Activated CD4-positive, CD25-positive, alpha-beta regulatory T cell treated with anti-CD3 and anti-CD28 coated beads, Interleukin-2, amount 50 U/mL, for 16 hours (primary cell): ENCODE measurements around the gene RFLNA.

ENCODE experiments used
- DNase-seq: peaks from one replicate; pipeline ENCODE4 v3.0.0-alpha.2; 2020; ENCODE audit warnings: low read depth, low spot score

The RFLNA gene, protein sequence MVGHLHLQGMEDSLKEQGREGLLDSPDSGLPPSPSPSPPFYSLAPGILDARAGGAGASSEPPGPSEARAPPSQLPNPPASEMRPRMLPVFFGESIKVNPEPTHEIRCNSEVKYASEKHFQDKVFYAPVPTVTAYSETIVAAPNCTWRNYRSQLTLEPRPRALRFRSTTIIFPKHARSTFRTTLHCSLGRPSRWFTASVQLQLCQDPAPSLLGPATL

DNA sequence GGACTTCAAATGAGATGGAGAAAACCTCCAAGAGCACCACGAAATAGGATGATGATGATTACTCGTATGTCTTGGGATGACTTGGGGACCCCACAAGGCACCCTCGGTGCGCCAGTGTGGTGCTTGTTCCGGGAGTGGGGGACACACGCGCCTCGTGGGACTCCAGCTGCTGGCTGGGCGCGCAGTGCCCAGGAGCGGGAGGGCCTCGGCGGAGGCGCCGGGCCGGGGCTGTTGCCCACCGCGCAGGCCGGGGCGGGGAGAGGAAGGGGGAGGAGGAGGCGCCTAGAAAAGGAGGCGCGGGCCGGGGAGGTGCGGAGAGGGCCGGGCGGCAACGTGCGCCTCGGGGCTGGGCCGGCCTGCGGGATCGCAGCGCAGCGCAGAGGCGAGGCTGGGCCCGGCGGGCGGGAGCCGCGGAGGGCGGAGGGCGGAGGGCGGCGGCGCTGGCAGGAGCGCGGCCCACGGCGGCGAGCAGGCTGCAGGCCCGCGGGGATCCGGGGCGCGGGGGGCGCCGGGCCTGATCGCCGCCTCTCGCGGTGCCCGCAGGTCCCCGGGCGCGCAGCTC is at the start of gene RFLNA:
RFLNA (plus strand) TSS at position 314 of the 562 bp plus-strand sequence. CDS start 337 bp downstream, outside the sequence.
- DNase-seq: no peak

DNA sequence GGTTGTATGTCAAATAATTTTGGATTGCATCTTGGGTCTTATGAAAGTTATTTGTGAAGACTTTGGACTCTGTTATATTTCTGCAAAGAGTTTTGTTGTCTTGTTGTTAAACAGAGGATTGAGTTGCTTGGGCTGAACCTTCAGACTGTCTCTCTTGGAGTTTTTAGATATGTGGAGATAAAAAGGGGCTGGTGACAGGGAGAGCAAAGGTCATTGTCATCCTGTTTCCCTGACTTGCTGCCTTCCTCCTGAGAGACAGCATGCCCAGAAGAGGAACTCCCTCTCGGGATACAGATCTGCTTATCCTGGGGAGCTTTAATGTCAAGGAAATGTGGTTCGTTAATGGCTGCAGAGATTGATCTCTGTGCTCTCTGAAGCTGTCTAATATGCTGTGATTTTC is 47.6 kb upstream of the RFLNA start:
- no peak for DNase-seq

DNA sequence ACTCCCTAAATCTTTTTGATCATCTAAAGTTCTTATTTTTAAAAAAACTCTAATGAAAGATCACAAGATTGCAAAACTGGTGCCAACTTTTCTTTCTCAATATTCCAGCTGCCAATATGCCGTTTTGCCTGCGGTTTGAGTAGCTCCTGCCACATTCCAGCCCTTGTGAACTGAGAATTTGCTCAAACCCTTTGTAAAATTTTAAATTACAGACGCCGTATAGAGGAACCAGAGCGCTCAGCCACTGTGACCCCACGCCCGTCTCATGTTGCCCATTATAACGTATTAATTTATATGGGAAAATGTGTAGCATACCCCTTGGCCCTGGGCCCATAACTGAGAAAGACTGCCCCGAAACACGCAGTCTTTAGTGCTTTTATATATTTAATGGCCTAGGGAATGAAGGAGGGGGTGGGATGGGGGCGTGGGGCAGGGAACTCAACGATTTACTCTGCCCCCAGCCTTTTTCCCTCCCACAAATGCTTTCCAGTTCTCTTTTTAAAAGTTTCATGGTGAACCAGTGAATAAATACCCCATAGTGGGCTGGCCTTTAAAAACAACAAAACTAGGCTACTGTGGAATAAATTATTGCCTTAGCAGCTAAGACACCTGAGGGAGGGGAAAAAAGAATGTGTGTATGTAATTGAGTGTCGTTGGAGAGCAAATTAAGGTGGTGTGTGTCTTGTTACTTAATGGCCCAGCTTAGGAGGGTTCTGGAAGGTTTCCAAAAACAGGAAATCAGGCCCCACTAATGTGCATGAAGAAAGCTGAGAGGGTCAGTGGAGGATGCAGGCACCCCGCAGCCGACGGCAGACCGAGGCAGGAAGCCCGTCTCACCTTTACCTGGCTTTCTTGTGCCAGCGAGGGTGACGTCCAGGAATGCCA is 45.7 kb upstream of the RFLNA start:
- DNase-seq: no peak

DNA sequence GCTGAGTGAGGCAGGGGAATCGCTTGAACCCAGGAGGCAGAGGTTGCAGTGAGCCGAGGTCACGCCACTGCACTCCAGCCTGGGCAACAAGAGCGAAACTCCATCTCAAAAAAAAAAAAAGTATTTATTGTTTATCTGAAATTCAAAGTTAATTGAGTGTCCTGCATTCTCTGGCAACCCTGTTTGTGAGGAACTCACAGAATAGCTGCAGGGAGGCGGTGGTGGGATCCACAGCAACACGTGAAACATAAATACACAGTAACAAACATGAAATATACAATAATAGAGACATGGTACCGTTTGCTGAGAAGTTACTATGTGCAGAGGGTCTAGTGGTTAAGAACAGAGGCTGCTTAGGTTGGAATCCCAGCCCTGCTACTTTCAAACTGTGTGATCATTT is 43.7 kb upstream of the RFLNA start:
- no peak for DNase-seq

DNA sequence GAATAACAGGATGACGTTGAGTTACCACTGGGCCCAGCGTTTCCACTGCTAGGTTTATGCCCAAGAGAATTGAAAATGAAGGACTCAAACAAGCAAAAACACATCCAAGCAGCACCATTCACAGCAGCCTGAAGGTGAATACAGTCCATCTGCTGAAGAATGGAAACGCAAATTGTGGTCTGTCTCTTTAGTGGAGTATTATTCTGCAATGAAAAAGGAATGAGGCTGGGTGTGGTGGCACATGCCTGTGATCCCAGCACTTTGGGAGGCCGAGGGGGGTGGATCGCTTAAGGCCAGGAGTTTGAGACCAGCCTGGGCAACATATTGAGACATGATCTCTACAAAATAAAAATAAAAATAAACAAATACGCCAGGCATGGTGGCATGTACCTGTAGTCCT is 41.9 kb upstream of the RFLNA start:
- no peak for DNase-seq

- DNase-seq: no peak
Observed at GRCh38 chr12:124254126-124254525, 40.8 kb upstream of the RFLNA start.

DNA sequence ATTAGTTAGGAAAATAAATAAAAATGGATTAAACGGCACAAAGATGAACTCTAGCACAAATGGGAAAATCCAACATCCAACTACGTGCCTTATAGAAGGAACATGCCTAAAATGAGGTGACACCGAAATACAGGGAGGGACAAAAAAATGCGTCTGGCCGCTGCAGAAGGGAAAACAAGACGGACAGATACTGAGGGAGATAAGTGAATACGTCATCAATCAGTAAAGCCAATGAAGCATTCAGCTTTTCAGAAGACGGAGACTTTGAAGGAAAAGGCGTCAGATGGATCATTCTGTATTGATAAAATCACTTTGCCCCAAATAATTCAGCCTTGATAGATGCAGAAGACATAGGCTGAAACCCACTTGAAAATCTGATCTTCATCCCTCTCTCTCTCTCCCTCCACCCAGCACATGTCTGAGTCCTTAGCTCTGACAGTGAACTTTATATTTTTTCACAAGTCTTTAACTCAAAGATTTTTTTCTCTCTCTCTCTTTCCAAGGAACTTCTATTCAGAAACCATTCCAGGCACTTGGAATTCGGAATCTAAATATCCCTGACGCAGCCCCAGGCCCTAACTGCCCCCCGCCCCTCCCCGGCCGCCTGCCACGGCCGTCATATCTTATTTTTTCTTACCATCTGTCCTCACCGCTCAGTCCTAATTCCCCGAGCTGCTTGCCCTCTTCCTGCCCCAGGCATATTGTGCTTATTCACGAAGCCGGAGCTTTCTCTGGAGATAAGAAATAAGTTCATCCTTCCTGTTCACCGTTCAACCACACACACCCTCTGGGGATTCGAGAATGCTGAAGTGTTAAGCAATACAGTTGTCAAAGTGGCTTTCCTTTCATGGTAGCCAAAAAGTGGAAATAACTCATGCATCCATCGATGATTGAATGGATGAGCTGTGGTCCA is 35.5 kb upstream of the RFLNA start:
- no peak for DNase-seq

GRCh38 chr12:124261885-124262284 is 33.0 kb upstream of the RFLNA start:
- DNase-seq: no peak

- no peak for DNase-seq
Observed at GRCh38 chr12:124264089-124264795, 30.7 kb upstream of the RFLNA start.

DNA sequence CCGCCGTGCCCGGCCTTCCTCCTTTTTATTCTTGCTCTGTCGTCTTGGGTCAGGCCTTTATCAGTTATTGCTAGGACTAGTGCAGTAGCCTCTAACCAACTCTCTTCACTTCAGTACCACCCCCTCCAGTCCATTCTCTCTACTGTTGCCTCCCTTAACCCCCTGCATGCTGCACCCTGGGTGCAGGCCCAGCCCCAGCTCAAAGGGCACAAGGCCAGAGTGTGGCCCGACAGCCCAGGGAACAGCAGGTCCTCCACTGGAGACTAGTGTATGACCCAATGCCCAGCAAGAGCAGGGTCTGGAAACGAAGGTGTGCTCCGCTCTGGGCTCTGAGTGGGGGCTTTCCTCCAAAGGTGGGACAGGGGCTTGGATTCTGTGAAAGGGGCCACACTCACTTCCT is 30.0 kb upstream of the RFLNA start:
- no peak for DNase-seq

- DNase-seq: no peak
Observed at GRCh38 chr12:124267205-124267778, 27.6 kb upstream of the RFLNA start.

GRCh38 chr12:124270671-124271070 is 24.2 kb upstream of the RFLNA start:
- no peak for DNase-seq

DNA sequence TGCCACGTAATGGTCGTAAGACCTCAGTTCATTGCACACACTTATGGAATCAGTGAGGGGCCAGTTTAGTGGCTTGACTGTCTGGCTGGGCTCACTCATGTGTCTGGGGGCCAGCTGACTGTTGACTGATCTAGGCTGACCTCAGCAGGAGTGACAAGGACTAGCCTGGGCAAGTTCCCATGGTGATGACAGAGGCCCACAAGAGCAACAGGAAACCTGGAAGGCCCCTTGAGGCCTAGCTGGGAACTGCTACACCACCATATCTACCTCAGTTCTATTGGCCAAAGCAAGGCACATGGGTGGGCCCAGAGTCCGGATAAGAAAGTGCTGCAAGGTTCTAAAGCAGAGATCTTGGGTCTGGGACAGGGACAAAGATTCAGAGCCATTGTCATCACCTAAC is 21.3 kb upstream of the RFLNA start:
- DNase-seq: no peak

DNA sequence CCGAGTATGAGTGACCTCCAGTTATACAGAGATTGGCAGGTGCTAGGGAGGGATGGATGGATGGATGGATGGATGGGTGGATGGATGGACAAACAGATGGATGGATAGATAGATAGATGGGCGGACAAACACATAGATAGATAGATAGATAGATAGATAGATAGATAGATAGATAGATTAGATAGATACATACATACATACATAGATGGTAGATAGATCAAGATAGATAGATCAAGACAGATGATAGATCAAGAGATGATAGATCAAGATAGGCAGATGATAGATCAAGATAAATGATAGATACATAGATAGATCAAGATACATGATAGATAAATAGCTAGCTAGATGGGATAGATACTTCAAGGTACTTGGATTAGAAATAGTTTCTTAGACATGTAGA is 18.6 kb upstream of the RFLNA start:
- no peak for DNase-seq

- no peak for DNase-seq
Observed at GRCh38 chr12:124277394-124278241, 17.3 kb upstream of the RFLNA start.

DNA sequence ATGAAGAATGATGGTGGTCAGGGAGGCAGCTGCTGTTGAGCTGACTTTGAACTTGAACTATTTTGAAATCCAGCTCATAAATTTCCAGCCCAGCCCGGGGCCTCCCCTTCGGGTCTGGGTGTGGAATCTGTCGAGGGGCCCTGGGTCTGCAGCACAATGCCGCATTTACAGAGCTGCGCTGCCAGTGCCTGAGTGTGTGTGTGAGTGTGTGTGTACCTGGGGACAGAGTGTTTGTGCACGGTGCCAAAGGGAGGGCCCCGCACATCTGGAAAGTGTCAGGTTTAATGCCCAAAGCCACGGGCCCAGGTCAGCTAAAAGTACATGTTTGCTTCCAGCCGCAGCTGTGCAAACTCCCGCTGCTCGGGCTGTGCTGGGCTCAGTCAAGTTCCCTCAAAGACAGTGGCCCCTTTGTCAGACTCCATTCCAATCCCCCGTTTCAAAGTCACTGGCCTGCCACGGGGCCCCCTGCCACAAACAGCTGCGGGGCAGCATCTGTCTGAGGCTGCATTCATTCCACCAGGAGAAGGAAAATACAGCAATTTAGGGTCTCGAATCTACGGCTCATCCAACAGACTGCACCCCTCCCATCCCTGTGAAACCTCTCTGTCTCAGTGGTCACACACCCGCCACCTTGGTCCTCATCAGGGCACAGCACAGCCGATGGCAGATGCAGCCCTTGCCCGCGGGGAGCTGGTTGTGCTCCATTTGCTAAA is 16.3 kb upstream of the RFLNA start:
- DNase-seq: no peak

- no peak for DNase-seq
Observed at GRCh38 chr12:124279315-124279714, 15.6 kb upstream of the RFLNA start.

DNA sequence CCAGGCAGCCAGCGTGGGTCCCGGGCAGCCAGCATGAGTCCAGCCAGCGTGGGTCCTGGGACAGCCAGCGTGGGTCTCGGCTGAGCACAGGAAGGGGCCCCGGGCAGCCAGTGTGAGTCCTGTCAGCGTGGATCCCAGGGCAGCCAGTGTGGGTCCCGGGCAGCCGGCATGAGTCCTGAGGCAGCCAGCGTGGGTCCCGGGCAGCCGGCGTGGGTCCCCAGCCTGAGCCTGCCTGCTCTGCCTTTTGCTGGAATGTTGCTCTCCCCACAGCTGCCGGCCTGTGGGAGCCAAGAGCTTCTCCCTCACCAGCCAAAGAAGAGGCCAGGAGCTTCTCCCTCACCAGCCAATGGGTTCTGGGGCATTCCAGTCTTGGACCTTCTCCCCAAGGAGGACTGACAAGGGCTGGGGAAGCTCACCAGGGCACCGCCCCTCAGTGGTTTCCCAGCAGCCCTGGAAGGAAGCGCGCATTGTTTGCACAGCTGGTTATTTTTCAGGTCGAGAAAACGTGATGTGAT is 15.0 kb upstream of the RFLNA start:
- DNase-seq: no peak

GRCh38 chr12:124281309-124281708 is 13.6 kb upstream of the RFLNA start:
- DNase-seq: no peak
